GF-D8 (cell line): Measurements from ENCODE around the gene ARX.

Experiments
- DNase-seq: peaks from one replicate; lab custom pipeline; 2025; lab: John Stamatoyannopoulos, UW

The ARX gene

DNA sequence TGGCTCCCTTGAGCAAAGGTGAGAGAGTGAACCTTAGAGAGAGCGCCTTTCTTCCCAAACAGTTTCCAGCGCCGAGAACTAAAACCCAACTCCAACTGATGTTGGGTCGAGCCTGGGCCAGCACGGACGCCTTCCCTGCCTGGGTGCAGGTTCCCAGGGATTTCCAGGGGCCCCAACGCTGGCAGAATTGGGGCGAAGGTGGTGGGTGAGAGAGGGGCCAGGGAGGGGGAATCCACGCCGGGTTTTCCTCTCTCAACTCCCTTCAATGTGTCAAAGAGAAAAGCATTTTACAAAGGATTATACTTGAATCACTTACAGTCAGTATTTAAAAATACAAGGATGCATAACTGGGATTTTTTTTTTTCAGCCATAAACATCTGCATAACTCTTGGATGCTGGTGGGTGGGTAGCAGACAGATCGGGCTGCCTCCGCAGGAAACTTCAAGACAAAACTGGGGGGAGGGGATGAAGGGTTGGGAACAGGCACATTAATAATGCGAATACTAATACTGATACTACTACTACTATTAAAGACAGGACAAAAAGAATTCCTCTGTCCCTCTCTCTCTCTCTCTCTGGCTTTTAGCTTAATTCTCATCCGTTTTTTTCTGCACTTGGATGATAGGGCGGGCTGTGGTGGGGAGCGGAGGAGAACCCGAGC lies 1.3 kb upstream of the ARX start:
- DNase-seq: no peak

DNA sequence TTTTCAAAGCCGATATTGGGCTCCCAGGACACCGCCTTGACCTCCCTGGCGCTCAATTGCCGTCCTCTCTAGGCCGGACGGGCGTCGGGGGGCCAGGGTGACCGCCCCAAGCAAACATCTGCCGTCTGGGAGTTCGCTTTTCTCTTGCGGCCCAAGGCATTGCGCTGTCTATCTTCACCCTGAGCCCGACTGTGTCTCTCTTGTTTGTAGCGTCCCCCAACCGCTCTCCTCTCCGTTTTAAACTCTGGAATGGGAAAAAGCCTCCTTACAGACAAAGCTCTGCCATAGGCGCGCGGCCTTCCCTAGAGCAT lies 551 bp upstream of the ARX start:
- DNase-seq: no peak

DNA sequence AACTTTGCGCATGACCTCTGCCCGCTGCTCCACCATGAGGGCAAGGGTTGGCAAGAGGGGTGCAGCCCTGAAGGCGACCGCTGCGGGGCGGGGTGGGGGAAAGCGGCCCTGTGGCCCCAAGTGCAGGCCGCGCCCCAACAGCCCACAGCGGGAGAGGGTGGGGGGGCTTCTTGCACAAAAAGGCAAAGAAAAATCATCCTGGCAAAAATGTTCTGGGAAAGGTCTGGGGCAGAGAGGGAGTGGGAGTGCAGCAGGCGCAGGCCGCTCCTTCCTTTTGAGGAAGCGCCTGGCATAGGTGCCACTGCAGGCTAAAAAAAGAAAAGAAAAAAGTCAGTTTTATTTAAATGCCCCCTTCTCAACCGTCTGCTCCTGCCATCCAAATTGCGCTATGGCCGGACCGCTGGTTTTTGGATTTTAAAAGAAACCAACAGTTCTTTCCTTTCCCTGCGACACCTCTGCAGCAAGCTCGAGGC lies 1.4 kb downstream of the ARX start:
- no peak for DNase-seq

DNA sequence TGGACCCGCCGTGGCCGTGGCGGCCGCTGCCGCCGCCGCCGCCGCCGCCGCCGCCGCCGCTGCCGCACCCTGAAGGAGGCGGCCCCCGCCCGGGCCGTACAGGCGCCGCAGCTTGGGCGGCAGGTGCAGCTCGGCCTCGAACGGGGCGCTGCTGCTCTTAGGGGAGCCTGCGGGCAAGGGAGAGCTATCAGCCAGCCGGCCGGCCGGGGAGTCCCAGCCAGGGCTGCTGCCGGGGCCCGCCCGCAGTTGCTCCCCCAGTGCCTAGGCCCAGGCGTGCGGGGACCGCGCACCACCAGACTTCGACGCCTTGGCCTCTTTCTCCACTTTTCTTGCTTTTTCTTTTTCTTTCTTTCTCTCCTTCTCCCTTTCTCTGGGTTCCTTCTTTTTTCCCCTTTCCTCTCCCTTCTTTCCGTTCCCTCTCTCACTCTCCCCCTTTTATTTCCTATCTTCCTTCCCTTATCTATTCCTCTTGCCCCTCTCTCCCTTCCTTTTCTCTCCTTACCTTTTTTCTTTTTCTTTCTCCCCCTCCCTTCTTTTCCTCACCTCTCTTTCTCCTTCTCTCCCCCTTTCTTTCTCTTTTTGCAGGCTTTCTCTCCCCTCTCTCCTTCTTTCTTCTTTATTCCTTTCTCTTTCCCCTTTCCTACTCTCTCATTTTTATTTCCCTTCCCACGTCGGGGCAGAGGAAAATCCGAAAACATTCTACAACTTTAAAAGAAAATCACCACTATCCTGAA lies 2.0 kb downstream of the ARX start:
- DNase-seq: no peak

DNA sequence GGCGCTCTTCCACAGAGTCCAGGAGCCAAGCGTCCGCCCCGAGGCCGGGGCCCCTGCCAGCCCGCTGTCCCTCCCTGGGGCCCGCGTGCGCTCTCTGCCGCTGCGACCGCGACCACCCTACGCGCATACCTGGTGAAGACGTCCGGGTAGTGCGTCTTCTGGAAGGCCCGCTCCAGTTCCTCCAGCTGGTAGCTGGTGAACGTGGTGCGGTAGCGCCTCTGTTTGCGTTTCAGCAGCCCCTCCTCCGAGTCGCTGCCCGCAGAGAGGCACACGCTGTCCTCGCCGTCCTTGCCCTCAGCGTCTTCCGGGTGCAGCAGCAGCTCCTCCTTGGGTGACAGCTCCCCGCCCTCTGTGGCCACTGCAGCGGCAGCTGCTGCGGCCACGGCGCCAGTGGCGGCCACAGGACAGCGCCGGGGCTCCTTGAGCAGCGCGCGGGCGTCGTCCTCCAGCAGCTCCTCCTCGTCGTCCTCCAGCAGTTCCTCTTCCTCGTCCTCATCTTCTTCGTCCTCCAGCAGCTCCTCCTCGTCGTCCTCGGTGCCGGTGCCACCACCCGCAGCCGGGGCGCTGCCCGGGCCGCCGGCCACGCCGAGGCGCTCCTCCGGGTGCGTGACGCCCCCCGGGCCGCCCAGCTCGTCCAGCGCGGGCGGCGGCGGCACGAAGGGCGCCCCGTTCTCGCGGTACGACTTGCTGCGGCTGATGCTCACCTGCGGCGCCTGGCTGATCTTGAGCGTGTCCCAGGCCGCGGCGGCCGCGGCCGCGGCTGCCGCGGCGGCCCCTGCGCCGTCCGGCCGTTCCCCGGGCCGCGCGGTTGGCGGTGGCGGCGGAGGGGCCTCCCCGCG lies 2.8 kb downstream of the ARX start:
- DNase-seq: no peak

DNA sequence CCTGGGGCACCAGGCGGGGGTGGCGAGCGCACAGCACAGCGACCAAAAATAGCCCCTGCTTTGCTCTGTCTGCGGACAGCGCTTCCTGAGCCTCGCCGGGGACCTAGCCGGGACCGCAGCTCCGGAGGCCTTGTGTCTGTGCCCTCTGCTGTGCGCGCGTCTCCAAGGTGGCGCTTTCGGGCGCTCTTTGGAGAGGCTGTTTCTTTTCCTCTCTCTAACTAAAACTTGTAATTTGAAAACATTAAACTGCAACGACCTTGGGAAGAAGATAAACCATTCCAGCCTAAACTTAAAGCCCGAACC lies 3.4 kb downstream of the ARX start:
- no peak for DNase-seq

DNA sequence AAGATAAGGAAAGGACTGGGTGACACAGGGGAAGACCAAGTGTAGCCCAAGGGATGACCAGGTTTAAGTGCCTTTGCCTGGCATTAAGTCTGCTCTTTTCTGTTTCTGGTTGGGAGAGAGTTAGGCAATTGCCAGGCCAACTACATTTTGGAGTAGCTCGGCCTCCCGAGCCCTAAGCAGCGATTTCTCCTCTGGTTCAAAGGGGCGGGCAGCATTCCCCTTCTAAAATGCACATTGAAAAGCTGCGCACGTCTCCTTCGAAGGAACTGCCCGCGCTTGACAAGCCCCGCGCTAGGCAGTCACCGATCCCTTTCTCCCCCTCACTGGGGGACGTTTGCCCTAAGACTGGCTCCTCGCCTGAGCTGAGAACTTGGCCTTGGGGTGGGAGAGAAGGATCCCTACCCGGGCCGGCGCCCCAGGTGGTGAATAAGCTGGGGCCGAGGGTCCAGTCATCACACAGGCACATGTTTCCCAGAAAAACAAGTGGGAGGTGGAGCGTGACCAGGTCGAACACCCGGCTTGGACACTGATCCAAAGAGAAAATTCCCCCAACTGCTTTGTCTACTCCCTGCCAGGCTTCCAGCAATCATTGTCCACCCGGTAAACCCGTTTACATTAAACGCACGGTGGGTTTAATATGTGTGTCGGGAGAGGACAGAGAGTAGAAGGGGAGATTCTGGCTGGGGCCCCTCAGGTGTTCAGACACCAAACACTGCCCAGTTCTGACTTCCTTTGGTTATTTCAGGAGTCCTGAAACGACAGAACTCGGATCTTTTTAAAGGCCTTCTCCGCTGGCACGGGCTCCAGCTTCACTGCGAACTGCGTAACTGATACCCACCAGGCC lies 4.0 kb downstream of the ARX start:
- DNase-seq: no peak

DNA sequence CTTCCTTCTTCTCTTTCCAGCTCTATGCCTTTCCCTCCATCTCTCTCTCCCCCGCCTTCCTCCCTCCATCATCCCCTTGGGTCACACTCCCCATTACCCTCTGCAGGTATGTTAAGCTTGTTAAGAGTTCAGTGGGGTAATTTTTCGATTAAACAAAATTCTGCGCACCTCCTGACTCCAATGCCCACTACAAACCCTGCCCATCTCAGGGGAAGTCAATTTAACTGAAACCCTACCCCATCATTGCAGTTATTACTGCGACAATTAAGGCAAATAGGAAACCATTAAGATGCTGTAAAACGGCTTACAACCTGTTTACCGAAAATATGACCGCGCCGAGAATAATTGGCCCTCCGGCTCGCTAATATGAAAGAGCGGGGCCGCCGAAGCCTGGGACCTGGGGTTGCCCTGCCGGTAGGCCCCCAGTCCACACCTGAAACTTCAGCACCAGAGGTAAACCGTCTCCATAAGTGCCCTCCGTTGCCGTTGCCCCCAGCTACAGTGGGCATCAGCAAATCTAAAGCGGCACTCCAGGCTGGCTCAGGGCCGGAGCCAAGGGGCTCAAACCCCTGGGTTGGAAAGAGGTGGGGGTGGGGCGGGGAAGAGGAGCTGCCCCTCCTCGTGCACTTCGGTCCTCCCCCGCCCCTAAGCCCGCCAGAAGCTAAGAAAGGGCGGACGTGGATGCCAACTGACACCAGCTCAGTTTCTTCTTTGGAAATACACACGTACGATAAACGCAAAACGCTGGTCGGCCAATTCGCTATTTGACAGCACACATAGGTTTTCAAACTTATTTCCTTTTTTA lies 4.8 kb downstream of the ARX start:
- DNase-seq: no peak

DNA sequence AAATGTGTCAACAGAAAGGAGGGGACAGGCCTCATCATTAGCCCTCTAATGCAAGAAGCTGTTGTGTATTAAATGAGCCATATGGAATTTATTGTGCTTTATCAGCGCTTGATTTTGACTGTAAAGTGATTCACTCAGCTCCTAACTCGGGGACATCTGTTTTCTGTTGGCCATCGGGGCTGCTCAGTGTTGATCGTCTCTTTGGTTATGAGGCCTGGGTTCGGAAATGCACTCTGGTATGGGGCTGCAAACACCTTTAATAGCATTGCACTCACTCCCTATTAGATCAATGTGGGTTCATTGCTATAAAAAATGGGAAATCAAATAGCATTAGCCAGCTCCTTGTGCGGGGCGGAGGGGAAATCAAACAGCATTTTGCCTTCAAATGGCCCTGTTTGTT lies 6.4 kb downstream of the ARX start:
- no peak for DNase-seq

DNA sequence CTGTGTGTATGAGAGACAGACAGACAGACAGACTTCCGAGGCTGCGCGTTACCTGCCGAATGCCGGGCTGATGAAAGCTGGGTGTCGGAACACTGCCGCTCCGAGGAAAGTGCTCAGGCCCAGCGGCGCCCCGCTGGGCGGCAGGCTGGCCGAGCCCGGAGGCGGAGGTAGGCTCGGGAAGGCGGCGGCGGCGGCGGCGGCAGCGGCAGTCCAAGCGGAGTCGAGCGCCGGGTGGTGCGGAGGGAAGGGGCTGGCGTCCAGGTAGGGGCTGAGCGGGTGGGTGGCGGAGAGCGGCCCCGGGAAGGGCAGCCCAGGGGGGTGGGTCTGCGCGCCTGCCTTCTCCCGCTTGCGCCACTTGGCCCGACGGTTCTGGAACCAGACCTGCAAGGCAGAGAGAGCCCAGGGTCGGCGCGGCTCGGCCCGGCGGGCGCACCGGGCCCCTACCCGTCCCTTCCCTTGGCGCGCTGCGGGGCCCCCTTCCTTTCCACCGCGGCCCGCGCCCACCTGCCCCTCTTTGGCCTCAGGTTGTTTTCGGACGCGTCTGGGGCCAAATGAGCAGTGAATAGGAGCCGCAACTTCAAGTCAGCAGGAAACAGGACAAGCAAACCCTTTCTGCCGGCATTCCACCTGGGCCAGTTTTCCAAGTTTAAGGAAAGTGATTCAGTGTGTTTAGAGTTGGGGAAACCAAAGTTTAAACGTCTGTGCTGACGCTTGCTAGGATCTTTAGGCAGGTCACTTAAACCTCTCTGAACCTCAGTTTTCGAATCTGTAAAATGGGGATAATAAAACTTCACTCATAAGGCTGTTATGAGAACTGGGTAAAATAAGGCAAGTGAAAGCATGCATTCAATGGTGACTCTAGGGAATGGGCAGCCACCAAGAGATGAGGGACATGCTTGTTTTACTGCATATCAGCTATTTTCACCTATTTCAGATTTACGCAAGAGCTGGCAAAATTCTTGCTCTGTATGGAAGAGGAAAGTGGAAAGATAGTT lies 8.4 kb downstream of the ARX start:
- no peak for DNase-seq

DNA sequence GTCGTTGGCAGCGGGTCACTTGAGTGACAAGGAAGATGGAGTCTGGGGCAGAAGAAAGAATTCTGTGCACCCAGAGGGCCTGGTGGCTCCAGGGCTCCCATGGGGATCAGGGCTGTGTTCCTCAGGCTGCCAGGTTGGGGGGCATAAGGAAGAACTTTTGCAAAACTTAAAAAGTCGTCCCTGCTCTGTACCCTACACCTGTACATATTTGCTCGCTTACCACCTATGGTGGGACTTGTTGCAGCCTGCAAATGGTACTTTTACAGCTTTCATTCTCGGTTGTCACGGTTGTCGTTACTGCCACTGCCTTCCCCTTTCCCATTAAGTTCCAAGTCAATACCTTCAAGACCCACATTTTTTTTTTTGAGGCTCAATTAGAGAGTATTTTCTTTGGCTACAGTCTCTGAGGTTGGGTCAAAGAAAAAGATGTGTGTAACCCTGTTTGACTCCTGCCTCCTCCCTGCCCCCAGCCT lies 9.1 kb downstream of the ARX start:
- DNase-seq: no peak

DNA sequence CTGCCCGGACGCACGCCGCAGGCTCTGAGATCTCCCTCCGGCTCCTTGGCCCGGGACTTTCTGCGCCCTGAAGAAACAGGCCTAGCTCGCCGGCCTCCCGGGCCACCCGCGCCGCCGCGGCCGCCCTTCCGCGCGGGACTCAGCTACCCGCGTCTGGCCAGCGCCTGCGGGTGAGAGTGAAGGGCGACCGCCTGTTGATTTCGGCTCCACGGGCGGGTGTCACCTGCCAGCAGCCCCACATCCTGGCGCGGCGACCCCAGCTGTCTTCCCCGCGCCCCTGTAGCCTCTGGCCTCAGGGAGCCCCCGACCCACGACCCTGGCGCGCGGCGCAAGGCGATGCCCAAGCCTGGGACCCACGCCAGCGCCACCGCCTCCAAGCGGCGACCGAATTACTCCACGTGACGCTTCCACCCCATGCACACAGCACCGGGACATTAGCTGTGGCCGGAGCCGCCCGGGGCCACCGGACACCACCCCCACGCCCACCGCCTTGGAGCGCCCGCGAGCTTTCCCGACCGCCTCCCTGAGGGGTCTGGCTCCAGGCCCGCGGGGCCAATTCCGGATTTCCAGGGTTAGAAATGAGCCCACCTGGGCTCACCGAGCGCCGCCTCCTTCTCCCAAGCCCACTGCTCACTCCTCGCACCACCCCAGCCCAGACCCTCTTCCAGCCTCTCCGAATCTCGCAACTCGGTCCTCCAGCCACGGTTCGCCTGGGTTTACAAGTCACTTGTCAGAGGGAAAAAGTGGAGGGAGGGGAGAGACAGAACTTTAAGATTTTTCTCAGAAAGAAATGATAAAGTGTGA lies 10.2 kb downstream of the ARX start:
- no peak for DNase-seq

DNA sequence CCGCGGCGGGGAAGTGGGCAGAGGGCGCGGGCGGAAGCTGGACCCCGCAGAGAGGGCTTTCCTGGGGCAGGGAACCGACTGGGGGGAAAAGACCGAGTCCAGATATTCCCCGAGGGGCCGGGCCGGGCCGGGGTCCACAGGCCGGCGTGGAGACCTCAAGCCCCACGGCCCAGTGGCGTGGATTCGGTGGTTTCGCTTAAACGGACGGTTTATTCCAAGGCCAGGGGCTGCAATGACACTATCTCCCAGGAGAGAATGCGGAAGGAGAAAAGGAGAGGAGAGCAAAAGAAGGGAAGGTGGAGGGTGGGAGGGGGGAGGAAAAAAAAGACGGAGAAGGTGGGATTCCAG lies 10.8 kb downstream of the ARX start:
- DNase-seq: no peak

DNA sequence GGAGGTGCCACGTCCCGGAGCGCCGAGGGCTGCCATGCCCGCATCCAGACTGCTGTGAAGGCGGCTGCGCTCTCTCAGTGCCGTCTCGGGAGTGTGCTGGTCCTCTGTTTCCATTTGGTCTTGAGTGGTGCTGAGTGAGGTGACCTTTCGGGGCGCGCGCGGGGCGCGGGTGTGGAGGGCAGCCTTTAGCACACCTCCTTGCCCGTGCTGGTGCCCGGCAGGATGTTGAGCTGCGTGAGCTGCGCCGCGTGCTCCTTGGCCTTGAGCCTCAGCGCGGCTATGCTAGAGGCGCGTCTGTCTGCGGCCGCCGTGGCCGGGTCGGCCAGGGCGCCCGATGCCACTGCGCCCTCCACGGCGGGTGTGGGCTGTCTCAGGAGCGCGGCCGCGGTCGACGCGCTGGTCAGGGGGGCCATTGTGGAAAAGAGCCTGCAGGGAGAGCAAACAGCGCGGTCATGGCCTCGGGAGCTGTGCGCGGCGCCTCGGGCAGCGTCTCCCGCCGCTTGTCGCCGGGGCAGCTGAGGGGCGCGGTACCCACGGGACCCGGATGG lies 11.2 kb downstream of the ARX start:
- DNase-seq: no peak

DNA sequence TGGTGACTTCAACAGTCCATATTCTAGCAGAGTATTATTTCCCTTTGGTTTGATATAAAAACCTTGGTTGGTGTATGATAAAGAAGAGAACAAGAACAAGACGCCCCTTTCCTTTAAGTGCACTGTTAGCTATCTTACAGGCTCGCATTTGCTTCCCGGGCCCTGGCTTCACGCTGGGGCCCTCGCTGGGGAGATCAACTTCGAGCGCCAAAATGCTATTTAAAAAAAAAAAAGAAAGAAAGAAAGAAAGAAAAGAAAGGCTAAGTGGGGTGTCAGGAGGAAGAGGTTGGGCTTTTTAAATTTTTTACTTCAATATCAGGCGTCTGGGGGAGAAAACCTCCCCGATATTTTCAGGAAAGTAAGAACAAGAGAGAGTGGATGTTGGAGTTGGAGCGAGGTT lies 11.7 kb downstream of the ARX start:
- no peak for DNase-seq

DNA sequence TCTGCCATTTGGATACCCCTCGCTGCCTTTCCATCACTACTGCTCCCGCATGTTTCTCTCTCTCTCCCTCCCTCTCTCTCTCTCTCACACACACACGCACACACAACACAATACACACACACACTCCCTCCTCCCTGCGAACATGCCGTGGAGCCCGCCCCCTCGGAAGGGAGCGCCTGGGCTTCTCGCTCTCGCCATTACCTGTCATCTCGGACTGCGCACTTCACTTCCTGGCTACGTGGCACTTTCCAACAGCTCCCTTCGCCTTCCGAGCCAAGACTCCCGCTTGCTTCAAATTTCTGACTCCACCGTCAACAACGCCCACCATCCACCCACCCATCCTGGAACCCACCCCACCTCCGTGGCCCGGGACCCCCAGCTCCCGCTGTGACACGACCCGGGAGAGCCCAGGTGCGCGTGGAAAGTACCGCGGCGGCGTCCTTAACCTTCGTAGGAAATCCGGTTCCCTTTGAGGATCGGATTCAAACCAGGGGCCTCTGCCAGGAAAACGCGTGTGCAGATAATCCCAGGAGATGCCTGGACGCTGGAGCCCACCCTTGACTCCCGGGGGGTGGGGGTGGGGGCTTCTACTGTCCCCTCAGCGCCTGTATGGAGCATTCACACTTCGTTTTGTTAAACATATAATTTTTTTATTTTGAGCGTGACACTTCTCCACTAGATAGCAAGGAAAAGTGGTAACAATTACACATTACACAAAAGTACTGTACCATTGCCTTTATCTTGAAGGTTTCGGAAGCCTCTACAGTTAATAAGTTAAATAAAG lies 12.5 kb downstream of the ARX start:
- DNase-seq: no peak

DNA sequence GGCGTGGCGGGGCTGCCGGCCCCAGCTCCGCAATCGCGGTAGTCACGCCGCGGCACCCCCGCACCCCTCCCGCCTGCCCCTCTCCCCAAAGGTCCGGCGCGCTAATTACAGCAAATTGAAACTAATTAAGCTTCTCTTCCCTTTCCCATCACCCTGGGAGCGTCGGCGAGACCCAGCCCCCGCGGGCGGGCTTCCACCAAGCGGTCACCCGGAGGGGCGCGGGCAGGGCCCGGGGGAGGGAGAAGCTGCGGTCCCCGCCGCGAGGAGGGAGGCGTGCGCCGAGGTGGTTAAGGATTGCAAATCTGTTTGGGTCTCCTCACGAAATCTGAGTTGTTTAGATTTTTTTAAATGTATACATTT lies 13.1 kb downstream of the ARX start:
- DNase-seq: no peak
